Muscle of back (tissue), 11 donors: ENCODE results near the gene FRMD8. TPM values are rescaled to one million over a fixed set of nuclear protein-coding genes. Genes with fewer than 3 reads are reported as not detected.
A peak's percentile ranks its signal among the peaks of the same experiment; 100 is the strongest.

ENCODE experiments used
- DNase-seq, 3 donors: peaks; one replicate each; pipeline versions ENCODE4 v3.0.0 to v3.0.0-alpha.2; 2013
- polyA plus RNA-seq, 10 donors: library from polyadenylated mRNA; unstranded; fragments of 120-200 nt; gene quantifications; one replicate each; pipeline ENCODE4 v1.2.1, GENCODE V29; 2013; ENCODE audit not compliant: insufficient read length in 10 of 10

FRMD8 gene
- polyA plus RNA-seq, 10 donors = 7.4 to 12.7 (median 9.2) TPM

- DNase-seq = no peak
Observed at GRCh38 chr11:65373839-65374580, 12.4 kb upstream of the FRMD8 start.

- DNase-seq = no peak
Observed at GRCh38 chr11:65375012-65375411, 11.4 kb upstream of the FRMD8 start.

GRCh38 chr11:65376138-65376713 lies 10.2 kb upstream of the FRMD8 start:
- DNase-seq = no peak

DNA sequence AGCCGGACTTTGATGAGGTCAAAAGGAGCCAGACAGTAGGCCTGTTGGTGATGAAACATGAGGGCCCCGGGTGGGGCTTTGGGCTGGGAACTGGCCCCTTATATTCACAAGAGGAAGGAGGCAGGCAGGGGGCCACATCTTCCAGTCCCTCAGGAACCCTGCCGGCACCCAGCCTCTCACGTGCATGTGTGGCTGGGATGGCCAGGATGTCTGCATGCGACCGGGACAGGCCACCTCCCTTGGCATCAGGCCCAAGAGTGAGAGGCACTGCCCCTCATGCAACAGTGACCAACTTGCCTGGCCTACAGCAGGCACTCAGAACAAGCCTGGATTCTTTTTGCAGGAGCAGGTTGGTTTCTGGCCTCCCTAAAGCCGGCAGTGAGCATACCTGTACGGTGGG lies 9.4 kb upstream of the FRMD8 start:
- no peak for DNase-seq

GRCh38 chr11:65377777-65378176 lies 8.7 kb upstream of the FRMD8 start:
- DNase-seq = no peak

- DNase-seq = no peak
Observed at GRCh38 chr11:65378208-65378927, 8.1 kb upstream of the FRMD8 start.

- no peak for DNase-seq
Observed at GRCh38 chr11:65378928-65379638, 7.4 kb upstream of the FRMD8 start.

- DNase-seq = no peak
Observed at GRCh38 chr11:65379698-65380459, 6.6 kb upstream of the FRMD8 start.

- no peak for DNase-seq
Observed at GRCh38 chr11:65380460-65381119, 5.8 kb upstream of the FRMD8 start.

GRCh38 chr11:65381716-65382032 lies 4.8 kb upstream of the FRMD8 start:
- peak in 1 of 3 donors; percentile 56 for DNase-seq

- peak; percentile 81 to 97 (median 93) for DNase-seq
Observed at GRCh38 chr11:65382033-65382803, 4.2 kb upstream of the FRMD8 start, which contains the start of gene SLC25A45. SLC25A45 (minus strand) TSS chr11:65382646; CDS start chr11:65381951, 695 bp downstream.

DNA sequence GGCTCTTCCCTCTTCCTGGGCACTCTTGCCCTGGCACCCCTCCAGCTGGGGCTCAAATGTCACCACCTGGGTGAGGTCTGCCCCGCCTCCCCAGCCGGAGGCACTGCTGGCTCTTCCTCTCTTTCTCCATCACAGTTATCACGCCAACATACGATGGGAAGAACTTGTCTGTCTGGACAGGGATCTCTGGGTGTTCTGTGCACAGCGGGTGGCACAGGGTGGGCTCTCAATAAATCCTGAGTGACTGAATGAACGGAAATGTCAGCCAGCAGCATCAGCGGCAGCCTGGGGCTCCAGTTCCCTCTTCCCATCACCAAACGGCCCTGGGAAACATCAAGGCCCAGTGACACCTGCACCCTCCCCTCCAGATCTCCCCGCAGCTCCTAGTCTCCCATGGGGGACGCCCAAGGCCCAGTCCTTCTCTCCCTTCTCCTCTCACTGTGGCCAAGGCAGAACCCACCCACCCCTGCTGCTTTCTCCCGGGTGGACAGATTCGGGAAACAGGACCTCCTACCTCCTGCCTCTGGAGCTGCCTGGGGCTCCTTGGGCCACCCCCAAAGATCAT lies 3.6 kb upstream of the FRMD8 start:
- no peak for DNase-seq

GRCh38 chr11:65383778-65384177 lies 2.7 kb upstream of the FRMD8 start:
- no peak for DNase-seq

DNA sequence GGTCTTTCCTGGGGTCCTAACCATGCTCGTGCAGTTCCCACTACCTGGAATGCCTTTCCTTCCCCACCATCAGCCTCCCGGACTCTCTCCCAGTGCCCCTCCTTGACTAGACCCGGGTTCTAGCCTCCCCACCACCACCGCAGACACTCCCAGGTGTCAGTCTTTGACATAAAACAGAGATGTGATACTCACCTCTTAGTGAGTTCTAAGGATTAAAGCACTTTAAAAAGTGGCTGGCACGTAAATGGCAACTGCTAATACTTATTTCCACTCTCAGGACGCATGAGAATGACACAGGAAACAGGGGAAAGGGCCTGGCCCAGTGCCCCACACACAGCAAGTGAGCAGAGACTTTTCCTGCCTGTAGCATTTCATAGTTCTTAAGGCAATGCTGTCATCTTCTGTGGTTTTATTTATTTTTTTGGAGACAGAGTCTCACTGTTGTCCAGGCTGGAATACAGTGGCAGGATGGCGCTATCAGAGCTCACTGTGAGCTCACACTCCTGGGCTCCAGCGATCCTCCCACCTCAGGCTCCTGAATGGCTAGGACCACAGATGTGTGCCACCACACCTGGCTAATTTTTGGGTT lies 2.0 kb upstream of the FRMD8 start:
- no peak for DNase-seq

DNA sequence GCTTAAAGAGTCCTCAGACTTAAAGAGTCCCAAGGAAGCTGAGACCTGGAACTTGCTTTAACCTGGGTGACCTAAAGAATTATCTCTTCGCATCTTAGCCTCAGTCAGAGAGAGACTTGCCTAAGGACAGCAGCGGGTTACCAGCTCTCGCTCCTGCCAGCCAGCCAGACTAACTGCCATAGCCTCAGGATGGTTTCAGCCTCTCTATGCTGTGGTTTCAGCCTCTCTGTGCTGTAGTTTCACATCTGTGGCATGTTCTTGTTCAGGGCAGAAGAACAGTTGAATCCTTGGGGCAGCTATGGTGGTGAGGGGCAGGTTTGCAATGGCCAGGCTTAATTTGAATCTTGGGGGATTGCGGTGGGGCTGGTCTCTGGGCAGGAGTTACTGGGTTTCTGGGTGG lies 2.3 kb downstream of the FRMD8 start:
- DNase-seq = no peak

GRCh38 chr11:65389294-65389980 lies 3.0 kb downstream of the FRMD8 start:
- no peak for DNase-seq

GRCh38 chr11:65390099-65390941 lies 3.9 kb downstream of the FRMD8 start:
- peak in 1 of 3 donors; percentile 22 for DNase-seq

- peak in 1 of 3 donors; percentile 32 for DNase-seq
Observed at GRCh38 chr11:65390996-65391395, 4.6 kb downstream of the FRMD8 start.
